ENCODE measurements around the gene SCN4A.
"Not testable (repeated sequence)": the region's sequence is repeated elsewhere in the genome, so short reads cannot be mapped to it uniquely, and the experiment has no call there.

Gene SCN4A

DNA sequence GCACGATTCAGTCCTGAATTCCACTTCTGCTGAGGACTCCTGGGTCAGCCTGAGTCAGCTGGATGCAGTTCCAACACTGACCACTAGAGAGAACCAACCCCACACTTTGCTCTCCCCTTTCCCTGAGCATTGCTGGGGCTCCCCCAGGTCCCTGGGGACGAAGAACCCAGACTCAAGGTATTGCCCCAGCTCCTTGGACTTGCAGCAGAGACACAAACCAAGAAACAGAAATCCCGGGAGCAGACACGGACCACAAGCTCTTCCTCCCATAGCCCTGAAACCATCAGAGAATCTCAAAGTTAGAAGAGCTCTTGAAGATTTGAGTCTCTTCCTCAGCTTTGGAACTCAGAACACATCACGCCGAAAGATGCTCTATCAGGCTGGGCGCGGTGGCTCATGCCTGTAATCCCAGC is 53.4 kb downstream of the SCN4A start:
- TF ChIP-seq YY1 (IDR thresholded peaks at IDR 0.05; ENCODE audit: insufficient read depth, insufficient read length) (no peak), ZNF274 (IDR thresholded peaks at IDR 0.05; ENCODE audit: low read depth, low read length) (no peak), SUZ12 (IDR thresholded peaks at IDR 0.05; ENCODE audit: extremely low read depth, insufficient read depth, insufficient read length) (no peak)
- Histone ChIP-seq H3K4me1 (ENCODE audit: insufficient read depth, insufficient read length) (peaks cover 8% of the 10 kb centered on the region), H3K4me3 (ENCODE audit: insufficient read length, low read depth) (no peak overlapping the region), H3K9ac (ENCODE audit: insufficient read length, low read depth) (no peak overlapping the region), H3K36me3 (ENCODE audit: insufficient read depth, insufficient read length, low read length) (no peaks in the 10 kb centered on the region), H3K9me3 (ENCODE audit: insufficient read depth, low read length) (no peaks in the 10 kb centered on the region), H3K27me3 (ENCODE audit: insufficient read depth, insufficient read length) (no peaks in the 10 kb centered on the region)
- no peak for DNase-seq (ENCODE audit: low read depth, low spot score)

DNA sequence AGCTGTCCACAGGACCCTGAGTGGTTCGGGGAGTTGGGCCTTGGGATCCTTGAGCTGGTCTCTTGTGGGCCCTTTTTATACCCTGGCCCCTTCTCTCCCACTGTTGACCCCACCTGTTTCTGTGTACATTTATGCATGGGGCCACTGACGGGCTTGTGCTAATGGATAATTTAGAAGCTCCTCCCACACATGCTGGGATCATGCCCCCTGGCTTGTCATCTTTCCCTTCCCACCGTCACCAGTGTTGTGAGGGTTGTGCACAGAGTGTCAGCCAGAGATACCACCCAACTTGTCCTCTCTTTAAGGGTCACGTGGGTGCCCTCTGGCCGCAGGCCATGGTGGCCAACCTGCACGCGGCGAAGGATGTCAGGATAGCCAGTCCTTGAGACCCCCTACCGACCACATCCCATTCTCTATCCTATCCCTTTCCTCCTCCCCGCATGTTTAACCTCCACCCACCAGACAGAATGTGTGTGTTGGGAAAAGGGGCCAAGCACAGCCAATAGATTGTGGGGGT is 53.9 kb downstream of the SCN4A start, which contains the start of gene GH1:
GH1 (minus strand) TSS at position 51 of the 517 bp plus-strand sequence. CDS start 63 bp downstream, outside the sequence.
- DNase-seq (ENCODE audit: low read depth, low spot score); H3K36me3 ChIP-seq (ENCODE audit: insufficient read depth, insufficient read length, low read length); H3K27me3 ChIP-seq (ENCODE audit: insufficient read depth, insufficient read length); H3K4me1 ChIP-seq (ENCODE audit: insufficient read depth, insufficient read length); H3K9me3 ChIP-seq (ENCODE audit: insufficient read depth, low read length); H3K4me3 ChIP-seq (ENCODE audit: insufficient read length, low read depth): not testable (repeated sequence)
- H3K9ac ChIP-seq (ENCODE audit: insufficient read length, low read depth), result peak within 1 kb of the TSS; percentile 21

DNA sequence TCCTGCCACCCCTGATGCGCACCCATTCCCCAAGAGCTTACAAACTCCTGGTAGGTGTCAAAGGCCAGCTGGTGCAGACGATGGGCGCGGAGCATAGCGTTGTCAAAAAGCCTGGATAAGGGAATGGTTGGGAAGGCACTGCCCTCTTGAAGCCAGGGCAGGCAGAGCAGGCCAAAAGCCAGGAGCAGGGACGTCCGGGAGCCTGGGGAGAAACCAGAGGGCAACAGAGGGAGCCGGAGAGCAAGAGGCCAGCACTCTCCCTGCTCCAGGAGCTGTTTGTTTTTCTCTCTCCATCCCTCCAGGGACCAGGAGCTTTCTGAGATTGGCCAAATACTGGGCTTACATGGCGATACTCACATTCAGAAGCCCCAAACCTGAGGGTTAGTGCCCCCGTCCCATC is 54.4 kb downstream of the SCN4A start:
- Histone ChIP-seq H3K4me3 (ENCODE audit: insufficient read length, low read depth) (no peak overlapping the region), H3K9me3 (ENCODE audit: insufficient read depth, low read length) (no peaks in the 10 kb centered on the region), H3K9ac (ENCODE audit: insufficient read length, low read depth) (no peak overlapping the region), H3K4me1 (ENCODE audit: insufficient read depth, insufficient read length) (peaks cover 8% of the 10 kb centered on the region), H3K36me3 (ENCODE audit: insufficient read depth, insufficient read length, low read length) (no peaks in the 10 kb centered on the region), H3K27me3 (ENCODE audit: insufficient read depth, insufficient read length) (no peaks in the 10 kb centered on the region)
- TF ChIP-seq YY1 (IDR thresholded peaks at IDR 0.05; ENCODE audit: insufficient read depth, insufficient read length) (no peak), SUZ12 (IDR thresholded peaks at IDR 0.05; ENCODE audit: extremely low read depth, insufficient read depth, insufficient read length) (no peak), ZNF274 (IDR thresholded peaks at IDR 0.05; ENCODE audit: low read depth, low read length) (no peak)
- no peak for DNase-seq (ENCODE audit: low read depth, low spot score)

DNA sequence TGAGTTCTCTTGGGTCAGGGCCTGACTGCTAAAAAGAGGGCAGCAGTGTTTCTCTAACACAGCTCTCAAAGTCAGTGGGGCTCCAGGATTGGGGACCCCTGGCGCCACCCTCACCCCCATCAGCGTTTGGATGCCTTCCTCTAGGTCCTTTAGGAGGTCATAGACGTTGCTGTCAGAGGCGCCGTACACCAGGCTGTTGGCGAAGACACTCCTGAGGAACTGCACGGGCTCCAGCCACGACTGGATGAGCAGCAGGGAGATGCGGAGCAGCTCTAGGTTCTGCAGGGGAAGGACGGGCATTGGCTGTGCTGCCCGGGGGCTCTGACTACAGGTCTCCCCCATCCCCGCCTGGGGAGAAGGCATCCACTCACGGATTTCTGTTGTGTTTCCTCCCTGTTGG is 55.1 kb downstream of the SCN4A start:
- H3K4me3 ChIP-seq (ENCODE audit: insufficient read length, low read depth), result no peak overlapping the region
- peaks cover 8% of the 10 kb centered on the region for H3K4me1 ChIP-seq (ENCODE audit: insufficient read depth, insufficient read length)
- DNase-seq (ENCODE audit: low read depth, low spot score), result no peak

DNA sequence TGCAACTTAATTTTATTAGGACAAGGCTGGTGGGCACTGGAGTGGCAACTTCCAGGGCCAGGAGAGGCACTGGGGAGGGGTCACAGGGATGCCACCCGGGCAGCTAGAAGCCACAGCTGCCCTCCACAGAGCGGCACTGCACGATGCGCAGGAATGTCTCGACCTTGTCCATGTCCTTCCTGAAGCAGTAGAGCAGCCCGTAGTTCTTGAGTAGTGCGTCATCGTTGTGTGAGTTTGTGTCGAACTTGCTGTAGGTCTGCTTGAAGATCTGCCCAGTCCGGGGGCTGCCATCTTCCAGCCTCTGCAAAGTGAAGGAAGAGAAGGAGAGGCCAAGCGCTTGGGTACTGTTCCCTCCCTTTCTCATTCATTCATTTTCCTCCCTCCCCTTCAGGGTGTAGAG is 55.5 kb downstream of the SCN4A start:
- H3K4me1 ChIP-seq (ENCODE audit: insufficient read depth, insufficient read length); DNase-seq (ENCODE audit: low read depth, low spot score); H3K27me3 ChIP-seq (ENCODE audit: insufficient read depth, insufficient read length); H3K9ac ChIP-seq (ENCODE audit: insufficient read length, low read depth); H3K9me3 ChIP-seq (ENCODE audit: insufficient read depth, low read length); H3K36me3 ChIP-seq (ENCODE audit: insufficient read depth, insufficient read length, low read length); H3K4me3 ChIP-seq (ENCODE audit: insufficient read length, low read depth): not testable (repeated sequence)

More for the DNA sequence above, 55.1 kb downstream of the SCN4A start:
- Histone ChIP-seq H3K27me3 (ENCODE audit: insufficient read depth, insufficient read length) (no peaks in the 10 kb centered on the region), H3K9ac (ENCODE audit: insufficient read length, low read depth) (peak overlapping the region; percentile 21), H3K36me3 (ENCODE audit: insufficient read depth, insufficient read length, low read length) (no peaks in the 10 kb centered on the region), H3K9me3 (ENCODE audit: insufficient read depth, low read length) (no peaks in the 10 kb centered on the region)
- no peak for TF ChIP-seq YY1 (IDR thresholded peaks at IDR 0.05; ENCODE audit: insufficient read depth, insufficient read length)
- no peak for TF ChIP-seq SUZ12 (IDR thresholded peaks at IDR 0.05; ENCODE audit: extremely low read depth, insufficient read depth, insufficient read length)
- TF ChIP-seq ZNF274 (IDR thresholded peaks at IDR 0.05; ENCODE audit: low read depth, low read length), result no peak

DNA sequence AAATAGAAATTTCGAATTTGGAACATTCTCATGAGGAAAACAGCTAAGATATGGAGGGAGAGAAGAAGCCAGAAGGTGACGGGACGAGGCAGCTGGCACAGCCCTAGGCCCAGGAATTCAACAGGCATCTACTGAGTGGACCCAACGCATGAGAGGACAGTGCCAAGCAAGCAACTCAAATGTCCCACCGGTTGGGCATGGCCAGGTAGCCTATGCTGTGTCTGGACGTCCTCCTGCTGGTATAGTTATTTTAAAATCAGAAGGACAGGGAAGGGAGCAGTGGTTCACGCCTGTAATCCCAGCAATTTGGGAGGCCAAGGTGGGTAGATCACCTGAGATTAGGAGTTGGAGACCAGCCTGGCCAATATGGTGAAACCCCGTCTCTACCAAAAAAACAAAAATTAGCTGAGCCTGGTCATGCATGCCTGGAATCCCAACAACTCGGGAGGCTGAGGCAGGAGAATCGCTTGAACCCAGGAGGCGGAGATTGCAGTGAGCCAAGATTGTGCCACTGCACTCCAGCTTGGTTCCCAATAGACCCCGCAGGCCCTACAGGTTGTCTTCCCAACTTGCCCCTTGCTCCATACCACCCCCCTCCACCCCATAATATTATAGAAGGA is 56.0 kb downstream of the SCN4A start:
- Histone ChIP-seq H3K9ac (ENCODE audit: insufficient read length, low read depth) (no peak overlapping the region), H3K4me1 (ENCODE audit: insufficient read depth, insufficient read length) (peaks cover 8% of the 10 kb centered on the region)
- TF ChIP-seq SUZ12 (IDR thresholded peaks at IDR 0.05; ENCODE audit: extremely low read depth, insufficient read depth, insufficient read length), result no peak

DNA sequence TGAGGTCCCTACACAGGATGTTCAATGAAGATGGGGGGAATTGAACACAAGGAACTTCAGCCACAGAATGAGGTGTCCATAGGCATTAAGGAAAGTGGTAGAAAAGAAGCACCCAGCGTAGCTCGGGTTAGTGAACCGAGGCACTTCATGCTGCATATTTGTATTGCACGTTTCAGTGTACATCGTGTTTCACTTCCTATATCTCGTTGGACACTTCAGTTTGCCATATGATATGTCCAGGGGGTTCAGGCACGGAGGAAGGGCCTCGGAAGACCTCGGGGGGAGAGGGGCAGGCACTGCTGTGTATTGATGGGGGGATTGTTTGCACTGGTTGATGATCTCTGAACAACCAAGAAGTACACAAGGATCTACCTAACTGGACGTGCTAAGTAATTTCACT is 57.0 kb downstream of the SCN4A start:
- not testable (repeated sequence) for DNase-seq (ENCODE audit: low read depth, low spot score); H3K27me3 ChIP-seq (ENCODE audit: insufficient read depth, insufficient read length); H3K4me3 ChIP-seq (ENCODE audit: insufficient read length, low read depth); H3K9ac ChIP-seq (ENCODE audit: insufficient read length, low read depth); H3K36me3 ChIP-seq (ENCODE audit: insufficient read depth, insufficient read length, low read length); H3K9me3 ChIP-seq (ENCODE audit: insufficient read depth, low read length)
- H3K4me1 ChIP-seq (ENCODE audit: insufficient read depth, insufficient read length), result peaks cover 11% of the 10 kb centered on the region

More for the DNA sequence above, 56.0 kb downstream of the SCN4A start:
- no peaks in the 10 kb centered on the region for H3K27me3 ChIP-seq (ENCODE audit: insufficient read depth, insufficient read length)
- no peak for DNase-seq (ENCODE audit: low read depth, low spot score)
- H3K36me3 ChIP-seq (ENCODE audit: insufficient read depth, insufficient read length, low read length), result no peaks in the 10 kb centered on the region
- H3K9me3 ChIP-seq (ENCODE audit: insufficient read depth, low read length), result no peaks in the 10 kb centered on the region
- no peak overlapping the region for H3K4me3 ChIP-seq (ENCODE audit: insufficient read length, low read depth)

DNA sequence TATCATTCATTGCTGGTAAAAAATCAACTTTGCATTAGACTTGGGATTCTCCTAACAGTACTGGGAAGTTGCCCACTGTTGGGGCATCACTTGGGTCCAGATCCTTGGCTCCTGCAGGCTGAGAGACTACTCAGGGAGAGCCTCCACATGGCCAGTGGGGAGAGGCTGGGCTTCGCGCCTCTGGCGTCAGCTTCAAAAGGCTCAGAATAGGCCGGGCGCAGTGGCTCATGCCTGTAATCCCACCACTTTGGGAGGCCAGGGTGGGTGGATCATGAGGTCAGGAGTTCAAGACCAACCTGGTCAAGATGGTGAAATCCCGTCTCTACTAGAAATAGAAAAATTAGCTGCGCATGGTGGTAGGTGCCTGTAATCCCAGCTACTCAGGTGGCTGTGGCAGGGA is 58.2 kb downstream of the SCN4A start:
- no peaks in the 10 kb centered on the region for H3K27me3 ChIP-seq (ENCODE audit: insufficient read depth, insufficient read length)
- H3K9me3 ChIP-seq (ENCODE audit: insufficient read depth, low read length), result no peaks in the 10 kb centered on the region
- peaks cover 11% of the 10 kb centered on the region for H3K4me1 ChIP-seq (ENCODE audit: insufficient read depth, insufficient read length)
- H3K36me3 ChIP-seq (ENCODE audit: insufficient read depth, insufficient read length, low read length), result no peaks in the 10 kb centered on the region
- TF ChIP-seq YY1 (IDR thresholded peaks at IDR 0.05; ENCODE audit: insufficient read depth, insufficient read length), result no peak
- TF ChIP-seq ZNF274 (IDR thresholded peaks at IDR 0.05; ENCODE audit: low read depth, low read length), result no peak
- no peak for TF ChIP-seq SUZ12 (IDR thresholded peaks at IDR 0.05; ENCODE audit: extremely low read depth, insufficient read depth, insufficient read length)
- DNase-seq (ENCODE audit: low read depth, low spot score), result no peak
- H3K4me3 ChIP-seq (ENCODE audit: insufficient read length, low read depth), result no peak overlapping the region
- H3K9ac ChIP-seq (ENCODE audit: insufficient read length, low read depth), result no peak overlapping the region
